ENCODE data around the gene WDR4.
A peak's percentile ranks its signal among the peaks of the same experiment; 100 is the strongest.
"Not testable (repeated sequence)": the region's sequence is repeated elsewhere in the genome, so short reads cannot be mapped to it uniquely, and the experiment has no call there.

WDR4 gene

DNA sequence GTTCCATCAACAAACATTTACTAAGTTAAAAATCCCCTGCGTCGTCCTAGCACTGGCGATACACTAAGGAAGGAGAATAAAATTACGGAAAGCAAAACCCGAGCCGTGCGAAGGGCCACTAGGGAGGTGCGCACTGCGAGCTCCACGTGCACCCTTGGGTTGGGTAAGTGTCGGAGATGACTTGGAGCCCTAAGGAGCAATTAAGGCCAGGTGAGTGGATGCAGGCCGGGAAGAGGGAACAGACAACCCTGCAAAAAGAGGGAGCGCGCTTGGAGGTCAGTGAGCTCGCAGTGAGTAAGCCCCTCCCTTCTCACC lies 704 bp downstream of the WDR4 start:
- no peak for DNase-seq (ENCODE audit: low read depth)

DNA sequence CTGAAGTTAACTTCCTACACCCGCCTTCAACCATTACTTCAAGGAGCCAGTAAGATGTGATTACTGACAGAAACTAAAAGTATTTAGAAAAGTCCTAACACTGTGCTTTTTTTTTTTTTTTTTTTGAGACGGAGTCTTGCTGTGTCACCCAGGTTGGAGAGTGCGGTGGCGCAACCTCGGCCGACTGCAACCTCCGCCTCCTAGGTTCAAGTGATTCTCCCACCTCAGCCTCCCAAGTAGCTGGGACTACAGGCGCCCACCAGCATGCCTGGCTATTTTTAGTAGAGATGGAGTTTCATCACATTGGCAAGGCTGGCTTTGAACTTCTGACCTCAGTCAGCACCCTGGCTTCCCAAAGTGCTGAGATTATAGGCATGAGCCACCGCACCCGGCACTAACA lies 3.5 kb downstream of the WDR4 start:
- not testable (repeated sequence) for DNase-seq (ENCODE audit: low read depth)

DNA sequence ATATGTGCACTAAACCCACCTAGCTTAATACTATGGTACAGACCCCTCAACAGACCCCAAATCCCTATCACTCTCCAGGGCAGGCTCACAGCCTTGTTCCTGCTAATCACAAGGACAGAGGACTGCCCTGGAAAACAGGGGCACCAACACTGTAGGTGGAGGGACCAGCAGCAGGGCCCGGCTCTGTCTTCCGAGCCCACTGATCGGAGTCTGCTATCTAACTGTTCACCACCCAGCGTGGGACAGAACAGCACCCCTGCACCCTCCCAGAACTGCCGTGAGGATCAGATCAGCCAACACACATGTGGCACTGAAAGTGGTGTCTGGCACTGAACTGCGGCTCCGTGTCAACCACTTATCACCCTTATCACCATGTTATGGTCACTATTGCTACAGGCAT lies 6.2 kb downstream of the WDR4 start:
- no peak for DNase-seq (ENCODE audit: low read depth)

DNA sequence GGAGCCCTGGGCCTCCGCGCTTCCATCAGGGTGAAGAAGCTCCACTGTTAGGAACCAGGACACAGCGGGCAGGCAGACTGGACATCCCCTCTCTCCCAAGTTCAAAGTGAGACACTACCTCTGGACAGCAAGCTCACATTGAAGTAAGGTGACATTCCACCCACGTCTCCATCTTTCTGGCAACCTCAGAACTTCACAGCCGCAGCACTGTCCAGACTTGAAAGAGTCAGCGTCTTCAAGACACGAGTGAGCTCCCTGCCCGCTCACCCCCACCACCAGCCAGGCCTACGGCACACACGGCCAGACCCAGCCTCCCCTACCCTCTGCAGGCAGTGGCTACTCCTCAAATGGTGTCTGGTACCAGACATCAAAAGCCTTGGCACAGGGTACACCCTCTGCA lies 11.1 kb downstream of the WDR4 start:
- no peak for DNase-seq (ENCODE audit: low read depth)

DNA sequence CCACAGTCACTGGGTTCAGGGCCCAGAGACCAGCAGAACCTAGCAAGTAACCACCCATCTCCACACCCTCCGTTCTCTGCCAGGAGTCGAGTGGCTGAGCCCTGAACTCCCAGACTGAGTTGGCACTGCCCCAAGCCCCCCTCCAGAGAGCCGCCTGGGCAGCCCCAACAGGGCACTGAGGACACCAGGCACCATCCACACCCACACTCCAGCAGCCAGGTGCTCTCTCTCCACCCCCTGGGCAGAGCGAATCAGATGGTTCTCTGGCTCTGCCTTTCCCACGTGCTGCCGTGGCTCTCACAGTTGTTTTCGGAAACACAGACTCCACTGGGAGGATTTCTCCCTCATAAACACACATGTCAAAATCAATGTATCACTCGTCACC lies 13.6 kb downstream of the WDR4 start:
- peak; percentile 16 for DNase-seq (ENCODE audit: low read depth)

DNA sequence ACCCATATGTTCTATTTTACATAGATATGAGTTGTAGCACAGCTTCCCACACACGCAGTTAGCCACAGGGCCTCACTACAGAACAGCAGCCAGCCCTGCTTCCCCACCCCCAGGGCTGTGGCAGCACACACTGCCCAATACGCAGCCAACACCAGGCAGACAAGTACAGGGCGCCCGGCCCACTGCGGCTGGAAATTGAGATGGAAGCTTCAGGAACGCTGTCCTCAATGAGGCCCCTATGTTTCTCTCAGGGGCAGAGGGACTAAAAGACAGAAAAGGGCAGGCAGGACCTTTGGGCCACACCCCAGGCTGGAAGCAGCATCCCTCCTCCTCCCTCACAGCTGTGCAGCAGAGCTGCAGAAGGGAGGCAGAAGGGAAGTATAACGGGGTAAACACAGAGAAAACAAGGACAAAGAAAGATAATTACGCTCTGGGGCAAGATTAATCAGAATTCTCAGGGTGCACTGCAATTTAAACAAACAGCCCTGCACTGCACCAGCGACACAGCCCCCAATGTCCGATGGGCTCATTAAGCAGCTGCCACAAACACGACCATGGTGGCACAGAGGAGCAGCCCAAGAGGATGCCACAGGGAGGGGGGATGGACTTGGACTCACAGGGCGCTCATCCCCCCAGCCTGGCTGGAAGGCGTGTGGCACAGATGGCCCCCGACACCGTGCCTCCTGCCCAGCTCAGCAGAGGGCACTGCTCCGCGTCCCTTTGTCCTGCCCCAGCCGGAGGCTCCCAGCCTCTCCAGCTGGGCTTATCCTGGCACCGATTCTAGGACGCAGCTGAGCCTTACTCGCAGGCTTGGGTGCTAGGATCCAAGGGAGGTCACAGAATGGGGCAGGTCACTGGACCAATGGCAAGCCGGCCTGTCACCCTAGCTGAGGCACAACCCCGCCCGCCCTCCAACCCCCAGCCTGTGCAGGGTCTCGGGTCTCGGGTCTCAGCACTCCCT lies 14.2 kb downstream of the WDR4 start:
- peak; percentile 14 for DNase-seq (ENCODE audit: low read depth)

DNA sequence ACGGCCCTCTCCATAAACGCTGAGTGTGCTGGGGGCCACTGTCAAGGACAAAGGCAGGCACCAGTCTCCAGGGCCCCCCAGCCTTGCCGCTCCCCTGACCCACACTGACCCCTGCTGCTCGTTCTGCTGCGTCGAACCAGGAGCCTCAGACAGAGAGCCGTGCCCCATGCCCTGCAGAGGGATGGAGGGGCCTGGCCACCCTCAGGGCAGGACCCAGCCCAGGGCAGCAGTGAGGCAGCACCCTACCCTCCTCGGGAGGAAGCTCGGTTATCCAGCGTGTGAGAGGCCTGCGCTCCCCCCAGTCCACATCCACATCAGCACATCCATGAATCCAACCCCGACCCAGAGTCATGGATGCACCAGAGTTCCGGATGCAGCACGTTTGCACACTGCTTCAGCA lies 15.1 kb downstream of the WDR4 start:
- no peak for DNase-seq (ENCODE audit: low read depth)

DNA sequence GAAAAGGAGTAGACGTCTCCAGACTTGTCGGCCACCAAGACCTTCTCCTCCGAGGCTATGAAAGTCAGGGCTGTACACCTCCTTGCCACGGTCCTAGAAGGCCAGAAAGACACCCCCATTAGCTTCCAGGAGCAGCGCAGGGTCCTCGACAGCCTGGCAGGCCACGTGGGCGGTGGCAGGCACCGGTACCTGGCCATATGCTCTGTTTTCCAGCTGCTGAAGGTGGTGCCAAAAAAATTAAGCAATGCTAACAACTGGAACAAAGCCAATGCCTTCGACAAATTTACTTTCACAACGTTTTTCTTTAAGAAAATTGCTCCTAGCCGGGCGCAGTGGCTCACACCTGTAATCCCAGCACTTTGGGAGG lies 15.9 kb downstream of the WDR4 start:
- no peak for DNase-seq (ENCODE audit: low read depth)

DNA sequence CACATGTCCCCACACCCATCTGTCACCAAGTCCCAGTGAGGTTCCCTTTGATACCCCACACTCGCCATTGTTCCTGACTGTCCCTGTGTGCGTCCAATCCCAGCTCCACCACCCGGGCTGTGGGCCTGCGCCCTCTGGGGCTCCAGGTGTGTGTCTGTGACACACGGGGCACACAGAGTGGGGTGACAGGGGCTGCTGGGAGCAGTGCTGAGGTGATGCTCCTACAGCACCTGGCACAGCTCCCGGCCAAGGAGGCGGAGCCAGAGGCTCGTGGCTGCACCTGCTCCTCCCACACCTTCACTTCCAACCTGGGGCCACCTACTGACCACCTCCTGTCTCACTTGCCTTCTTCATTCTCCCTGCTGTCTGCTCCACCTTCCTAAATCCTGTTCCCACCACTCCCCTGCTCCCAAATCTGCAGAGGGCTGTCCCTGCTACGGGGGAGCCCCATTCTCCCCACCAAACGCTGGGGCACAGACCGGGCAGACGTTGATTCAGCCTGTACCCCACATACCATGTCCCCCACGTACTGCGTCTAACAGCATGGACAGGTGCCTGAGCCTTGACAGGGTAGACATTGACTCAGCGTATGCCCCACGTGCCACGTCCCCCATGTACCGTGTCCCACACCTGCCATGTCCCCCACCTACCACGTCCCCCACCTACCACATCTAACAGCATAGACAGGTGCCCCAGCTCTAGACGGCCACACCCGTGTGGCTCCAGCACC lies 16.4 kb downstream of the WDR4 start:
- DNase-seq (ENCODE audit: low read depth) = no peak

DNA sequence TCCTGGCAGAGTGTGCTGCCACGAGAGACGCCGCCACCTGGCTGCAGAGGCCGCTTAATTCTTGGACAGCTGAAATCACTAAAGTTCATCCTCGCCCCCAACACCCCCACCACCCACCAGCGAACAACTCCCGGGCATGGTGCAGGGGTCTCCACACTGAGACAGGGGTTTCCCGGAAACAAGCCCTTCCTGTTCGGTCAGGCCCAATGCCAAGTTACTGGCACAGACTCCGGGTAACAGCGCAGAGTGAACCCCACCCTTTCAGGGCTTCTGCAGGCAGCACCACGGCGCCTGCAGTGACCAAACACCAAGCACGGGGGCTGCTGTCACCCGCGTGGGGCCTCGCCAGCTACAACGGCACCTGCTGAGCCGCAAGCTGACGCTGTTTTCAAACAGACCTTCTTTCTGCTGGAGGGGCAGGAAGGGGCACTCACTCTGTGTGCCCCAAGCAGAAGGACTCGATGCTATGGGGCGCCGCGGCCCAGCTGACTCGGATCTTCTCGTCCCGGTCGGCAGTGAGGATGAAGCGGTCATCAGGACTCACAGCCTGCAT lies 17.4 kb downstream of the WDR4 start:
- DNase-seq (ENCODE audit: low read depth) = no peak

DNA sequence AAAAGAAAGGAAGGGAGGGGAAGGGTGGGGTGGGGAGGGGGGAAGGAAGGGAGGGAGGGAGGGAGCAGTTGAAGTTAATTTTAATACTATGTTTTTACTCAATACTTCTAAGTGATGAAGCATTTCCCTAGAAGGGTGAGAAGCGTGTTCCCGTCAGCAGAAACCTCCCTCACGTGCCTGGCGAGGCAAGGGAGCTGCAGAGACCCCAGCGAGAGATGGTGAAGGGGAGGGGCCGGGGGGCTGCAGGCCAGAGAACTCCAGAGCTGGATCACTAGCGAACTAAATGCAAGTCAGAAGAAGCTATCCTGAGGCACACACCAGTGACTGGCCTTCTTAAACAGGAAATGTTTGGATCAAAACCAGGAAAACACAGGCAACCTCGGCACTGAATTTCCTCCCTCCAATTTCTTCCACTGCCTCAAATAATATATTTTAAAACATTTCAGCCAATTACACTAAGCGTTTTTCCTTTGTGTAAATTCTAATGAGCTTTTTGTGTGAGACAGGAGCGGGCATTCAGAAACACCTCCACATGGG lies 18.0 kb downstream of the WDR4 start:
- no peak for DNase-seq (ENCODE audit: low read depth)

DNA sequence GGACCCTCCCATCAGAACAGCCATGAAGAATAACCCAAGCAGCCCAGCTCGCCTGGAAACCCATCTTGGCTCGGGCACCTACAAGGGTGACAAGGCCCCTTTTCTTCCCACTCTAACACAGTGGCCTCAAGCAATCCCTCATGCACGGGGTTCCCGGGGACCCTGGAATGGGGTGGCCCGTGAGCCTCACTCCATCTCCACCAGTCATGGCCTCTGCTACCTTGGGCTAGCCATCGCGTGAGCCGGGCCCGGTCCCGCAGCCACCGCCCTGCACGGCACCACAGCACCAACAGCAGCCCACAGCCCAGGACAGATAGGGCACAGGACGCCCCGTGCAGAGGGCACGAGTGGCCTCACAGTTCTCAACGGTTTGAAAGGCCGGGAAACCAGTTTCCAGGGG lies 19.0 kb downstream of the WDR4 start:
- DNase-seq (ENCODE audit: low read depth) = no peak

DNA sequence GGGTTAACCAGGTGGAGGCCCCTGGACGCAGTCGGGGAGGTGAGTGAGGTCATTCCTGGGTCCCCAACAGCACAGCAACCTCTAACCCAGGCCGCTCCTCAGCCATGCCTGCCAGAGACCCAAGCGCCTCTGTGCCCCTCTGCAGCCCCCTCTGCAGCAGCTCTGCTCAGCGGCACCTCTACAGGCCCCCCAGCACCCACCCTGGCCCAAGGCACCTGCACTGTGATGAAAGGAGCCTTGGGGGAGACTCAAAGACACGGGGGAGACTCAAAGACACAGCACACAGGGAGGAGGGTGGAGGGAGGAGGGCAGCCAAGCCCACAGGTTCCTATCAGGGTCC lies 19.5 kb downstream of the WDR4 start:
- no peak for DNase-seq (ENCODE audit: low read depth)

DNA sequence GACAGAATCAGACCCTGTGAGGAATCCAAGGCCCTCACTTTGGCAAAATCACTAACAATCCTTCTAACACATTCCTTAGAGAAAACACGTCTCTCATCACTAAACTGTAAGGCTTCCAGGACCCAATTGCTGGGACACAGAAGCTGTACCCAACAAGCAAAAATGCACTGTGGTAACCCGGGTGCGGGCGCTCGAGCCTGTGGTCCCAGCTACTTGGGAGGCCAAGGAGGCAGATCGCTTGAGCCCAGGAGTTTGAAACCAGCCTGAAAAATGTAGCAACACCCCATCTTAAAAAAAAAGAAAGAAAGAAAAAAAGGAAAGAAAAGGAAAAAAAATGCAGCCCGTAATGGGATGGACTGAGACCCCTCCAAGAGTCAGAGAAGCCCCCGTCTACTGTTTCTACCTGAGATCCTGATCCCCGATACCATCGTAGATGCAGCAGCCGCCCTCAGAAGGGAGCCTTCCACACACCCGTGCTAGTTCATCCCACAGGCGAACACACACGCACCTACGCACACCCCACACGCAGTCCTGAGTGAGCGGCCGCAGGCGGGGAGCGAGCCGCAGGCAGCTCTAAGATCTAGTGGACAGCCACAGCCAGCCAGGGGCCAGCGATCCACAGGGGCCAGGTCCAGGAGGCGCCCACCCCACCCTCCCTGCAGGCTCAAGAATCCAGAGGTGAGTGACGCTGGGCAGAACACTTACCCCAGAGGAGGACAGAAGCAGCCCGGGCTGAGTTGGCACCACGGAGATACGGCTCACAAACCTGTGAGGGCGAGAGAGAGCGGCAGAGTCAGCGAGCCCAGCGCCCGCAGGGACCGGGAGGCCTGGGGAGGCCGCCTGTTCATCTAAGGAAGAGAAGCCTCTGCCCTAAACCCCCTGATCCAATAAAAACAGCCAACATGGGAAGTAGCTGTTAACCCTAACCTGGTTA lies 20.1 kb downstream of the WDR4 start:
- no peak for DNase-seq (ENCODE audit: low read depth)

DNA sequence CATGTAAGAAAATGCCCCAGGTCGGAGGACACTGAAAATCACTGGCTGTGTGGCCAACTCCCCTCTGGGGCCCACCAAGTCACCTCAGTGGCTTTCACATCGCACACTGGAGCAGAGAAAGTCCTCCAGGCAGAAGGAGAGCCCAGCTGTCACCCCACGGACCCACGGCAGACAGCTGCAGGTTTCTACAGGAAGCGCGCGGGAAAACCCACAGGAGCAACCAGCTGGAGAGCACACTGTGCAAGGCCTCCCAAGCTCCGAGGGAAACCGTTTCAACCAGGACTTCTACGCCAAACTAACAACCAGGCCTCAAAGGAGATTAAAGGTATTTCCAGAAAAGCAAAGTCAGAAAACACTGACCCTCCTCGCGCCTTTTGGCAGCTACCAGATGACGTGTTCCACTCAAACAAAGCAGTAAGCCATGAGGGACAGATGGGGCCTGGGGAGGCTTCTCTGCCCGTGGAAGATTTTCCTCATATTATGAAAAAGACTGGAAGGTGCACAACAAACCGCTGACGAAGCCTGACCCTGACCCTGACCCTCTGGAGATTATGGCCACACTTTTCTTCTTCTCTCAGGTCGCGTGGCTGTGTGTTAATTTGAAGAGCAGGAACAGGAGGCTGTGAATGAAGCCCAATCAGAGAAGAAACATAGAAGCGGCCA lies 21.0 kb downstream of the WDR4 start:
- no peak for DNase-seq (ENCODE audit: low read depth)

DNA sequence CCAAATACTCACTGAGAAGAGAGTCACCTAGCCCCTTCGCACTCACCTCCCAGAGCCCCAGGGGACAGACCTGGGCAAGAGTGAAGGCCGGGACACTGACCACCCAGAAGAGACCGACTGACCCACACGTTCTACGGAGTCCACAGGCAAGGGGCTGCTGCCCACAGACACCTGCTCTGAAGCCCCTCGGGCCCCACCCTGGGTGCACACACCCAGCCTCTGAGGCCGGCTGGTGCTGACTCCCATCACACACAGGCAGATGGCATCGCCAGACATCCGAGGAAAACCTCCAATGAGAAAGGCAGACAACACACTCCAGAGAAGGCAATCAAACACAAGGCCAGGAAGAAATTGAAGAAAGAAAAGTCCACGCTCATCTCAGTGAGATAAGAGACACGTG lies 22.1 kb downstream of the WDR4 start:
- DNase-seq (ENCODE audit: low read depth) = no peak

DNA sequence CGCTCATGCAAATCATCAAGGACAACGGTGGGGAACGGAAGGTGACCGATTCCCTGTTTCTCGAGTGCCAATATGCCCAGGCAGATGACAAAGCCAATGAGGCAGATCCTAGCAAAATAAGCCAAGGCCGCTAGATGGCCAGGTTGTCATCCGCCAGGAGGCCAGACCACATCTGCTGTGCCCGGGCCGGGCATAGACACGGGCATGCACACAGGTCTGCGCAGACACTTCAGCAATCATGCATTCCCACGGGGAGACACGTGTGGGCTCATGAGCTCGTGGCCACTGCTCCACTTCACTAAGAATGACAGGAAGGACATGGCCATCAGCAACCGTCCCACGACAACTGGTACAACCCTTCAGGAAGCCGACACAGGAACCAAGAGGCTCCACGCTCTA lies 23.4 kb downstream of the WDR4 start:
- DNase-seq (ENCODE audit: low read depth) = no peak

DNA sequence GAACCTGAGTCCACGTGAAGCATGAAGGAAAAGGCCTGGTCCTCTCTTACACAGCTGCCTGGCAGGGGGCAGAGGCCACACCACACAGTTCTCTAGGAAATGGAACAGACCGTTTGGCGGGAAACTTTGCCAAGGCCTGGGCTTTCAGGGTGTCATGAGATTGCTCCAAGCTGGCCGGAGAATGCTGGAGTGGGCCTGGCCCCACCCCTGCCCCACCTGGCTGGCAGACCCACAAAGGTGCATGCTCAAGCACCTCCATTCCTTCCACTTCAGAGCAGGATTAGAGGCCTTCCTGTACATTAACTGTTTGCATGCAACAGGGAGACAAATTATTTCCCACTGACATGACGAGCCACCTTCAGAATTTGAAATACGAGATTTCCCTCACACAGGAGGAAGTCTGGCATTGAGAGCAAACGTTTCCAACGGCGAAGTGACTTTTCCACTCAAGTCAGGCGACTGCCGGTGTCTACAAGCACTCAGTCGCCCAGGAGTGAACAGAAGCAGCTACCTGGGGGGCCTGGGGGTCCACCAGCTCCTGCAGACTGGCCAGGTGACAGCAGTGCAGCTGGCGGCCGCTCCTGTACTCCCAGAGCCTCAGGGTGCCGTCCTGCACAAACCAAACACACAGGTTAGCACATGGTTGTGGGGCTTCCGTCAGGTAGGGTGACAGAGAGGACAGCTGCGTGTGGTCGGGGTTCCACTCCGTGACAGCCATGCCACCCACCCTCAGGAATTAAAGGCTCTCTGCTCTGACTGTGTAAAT lies 24.0 kb downstream of the WDR4 start:
- DNase-seq (ENCODE audit: low read depth) = no peak

DNA sequence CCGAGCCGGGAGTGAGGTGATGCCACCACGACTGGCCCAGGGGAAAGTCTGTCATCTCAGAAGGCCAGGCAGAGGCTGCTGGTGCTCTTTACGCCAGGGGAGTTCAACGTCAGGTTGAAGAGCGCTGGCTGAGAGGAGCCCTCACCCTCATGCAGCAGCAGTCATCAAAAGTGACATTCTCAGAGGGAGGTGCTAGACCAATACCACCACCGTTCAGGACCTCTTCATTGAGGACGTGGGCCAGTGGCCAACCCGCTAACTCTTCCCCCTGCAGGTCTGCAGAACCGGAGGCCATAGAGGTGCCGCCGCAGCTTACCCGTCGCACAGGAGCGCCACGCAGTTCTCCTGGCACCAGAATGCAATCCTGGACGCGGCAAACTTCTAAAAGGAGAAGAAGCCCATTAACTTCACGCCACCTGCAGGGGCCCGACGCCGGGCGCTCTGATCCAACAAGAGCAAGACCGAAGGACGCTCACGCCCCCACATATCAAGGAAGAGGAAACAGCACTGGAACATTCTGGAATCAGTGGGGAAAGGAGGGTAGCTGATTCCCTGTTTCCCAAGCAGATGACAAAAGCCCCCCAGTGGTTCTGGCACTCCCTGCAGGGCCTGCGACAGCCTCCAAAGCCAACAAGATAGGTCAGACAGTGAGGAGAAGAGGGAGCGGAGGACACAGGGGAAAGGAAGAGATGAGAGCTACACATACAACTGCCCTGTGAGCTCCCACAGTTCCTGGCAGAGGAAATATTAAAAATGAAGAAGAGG lies 24.9 kb downstream of the WDR4 start:
- DNase-seq (ENCODE audit: low read depth) = no peak

DNA sequence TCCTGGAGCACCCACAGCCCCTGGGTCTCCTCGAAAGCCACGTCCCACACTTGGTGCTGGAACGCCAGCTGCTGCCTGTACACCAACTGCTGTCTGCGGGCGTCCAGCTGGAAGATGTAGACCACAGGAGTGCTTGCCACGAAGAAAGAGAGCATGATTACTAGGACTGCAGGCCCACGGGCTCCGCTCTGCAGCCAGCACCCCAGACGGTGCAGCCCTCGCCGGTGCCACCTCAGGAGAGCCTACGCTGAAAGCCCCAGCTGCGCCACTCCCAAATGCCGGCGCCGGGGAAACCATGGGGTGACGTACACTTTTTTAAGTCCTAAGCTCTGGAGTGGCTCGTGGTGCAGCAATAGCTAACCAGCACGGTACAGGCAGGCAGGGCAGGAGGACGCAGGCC lies 25.7 kb downstream of the WDR4 start:
- no peak for DNase-seq (ENCODE audit: low read depth)

Measured in fibroblast of gingiva (primary cell).